Breast epithelium (tissue), 4 donors: ENCODE data around the gene MFAP2. TPM values are rescaled to one million over a fixed set of nuclear protein-coding genes. Genes with fewer than 3 reads are reported as not detected.
A peak's percentile ranks its signal among the peaks of the same experiment; 100 is the strongest.

ENCODE experiments used
- DNase-seq, 2 donors: peaks; one replicate each; pipeline ENCODE4 v3.0.0-alpha.2; 2019; ENCODE audit warnings: low spot score in 2 of 2
- H3K27ac ChIP-seq, 2 donors: fragments of 200-600 bp; sonication (generic) in 1 of 2; one replicate each; pipeline ENCODE4 v1.5.1; 2016 to 2019; ENCODE audit warnings: mild to moderate bottlenecking in 1 of 2
- H3K27me3 ChIP-seq, 2 donors: fragments of 200-600 bp; sonication (generic) in 1 of 2; one replicate each; pipeline versions ENCODE4 v1.5.1 to v1.6.0; 2017 to 2019; ENCODE audit warnings: control low read depth in 1 of 2, mild to moderate bottlenecking in 1 of 2
- H3K36me3 ChIP-seq: fragments of 200-600 bp; one replicate; pipeline ENCODE4 v1.5.1; 2019
- H3K4me1 ChIP-seq, 2 donors: fragments of 200-600 bp; sonication (generic); one replicate each; pipeline ENCODE4 v1.5.1; 2016 to 2019; ENCODE audit warnings: control low read depth in 1 of 2
- H3K4me3 ChIP-seq, 3 donors: fragments of 200-600 bp; sonication (generic); 1 replicate in 2 of 3; 2 replicates in 1 of 3; pipeline ENCODE4 v1.5.1; 2016 to 2019; ENCODE audit warnings: mild to moderate bottlenecking in 3 of 3, moderate library complexity in 2 of 3
- H3K9me3 ChIP-seq, 2 donors: fragments of 200-600 bp; sonication (generic) in 1 of 2; one replicate each; pipeline ENCODE4 v1.5.1; 2016 to 2019; ENCODE audit warnings: control low read depth in 1 of 2
- CTCF ChIP-seq, 3 donors: fragments of 450-650 bp; IDR thresholded peaks; one replicate each; pipeline ENCODE4 v1.5.1; 2016 to 2017; ENCODE audit warnings: antibody characterized with exemption in 3 of 3, mild to moderate bottlenecking in 3 of 3, moderate library complexity in 3 of 3
- POLR2A ChIP-seq: fragments of 450-650 bp; IDR thresholded peaks from one replicate; pipeline ENCODE4 v1.6.1; 2016; ENCODE audit warnings: antibody characterized with exemption, mild to moderate bottlenecking, moderate library complexity
- POLR2AphosphoS5 ChIP-seq, 3 donors: sonication (generic); formaldehyde crosslinking; IDR thresholded peaks; one replicate each; pipeline ENCODE4 v1.6.1; 2017; ENCODE audit warnings: antibody characterized with exemption in 3 of 3
- intact Hi-C: fragments of 100-400 bp; cut with DNase I; formaldehyde crosslinking; loops from one replicate; pipeline ENCODE4 v1.15.1; 2023; ENCODE audit warnings: low total_unique reads
- total RNA-seq, 3 donors: library from RNA; depleted of rRNA; stranded (reverse); fragments of >200 nt; gene quantifications; one replicate each; pipeline ENCODE4 v1.1.0, GENCODE V29; 2016

Gene MFAP2, protein sequence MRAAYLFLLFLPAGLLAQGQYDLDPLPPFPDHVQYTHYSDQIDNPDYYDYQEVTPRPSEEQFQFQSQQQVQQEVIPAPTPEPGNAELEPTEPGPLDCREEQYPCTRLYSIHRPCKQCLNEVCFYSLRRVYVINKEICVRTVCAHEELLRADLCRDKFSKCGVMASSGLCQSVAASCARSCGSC
- 10 to 100 TPM in 2 of 3 donors, 1 to 10 TPM in 1; 4.5 to 40.2 (median 10.8) TPM for total RNA-seq

DNA sequence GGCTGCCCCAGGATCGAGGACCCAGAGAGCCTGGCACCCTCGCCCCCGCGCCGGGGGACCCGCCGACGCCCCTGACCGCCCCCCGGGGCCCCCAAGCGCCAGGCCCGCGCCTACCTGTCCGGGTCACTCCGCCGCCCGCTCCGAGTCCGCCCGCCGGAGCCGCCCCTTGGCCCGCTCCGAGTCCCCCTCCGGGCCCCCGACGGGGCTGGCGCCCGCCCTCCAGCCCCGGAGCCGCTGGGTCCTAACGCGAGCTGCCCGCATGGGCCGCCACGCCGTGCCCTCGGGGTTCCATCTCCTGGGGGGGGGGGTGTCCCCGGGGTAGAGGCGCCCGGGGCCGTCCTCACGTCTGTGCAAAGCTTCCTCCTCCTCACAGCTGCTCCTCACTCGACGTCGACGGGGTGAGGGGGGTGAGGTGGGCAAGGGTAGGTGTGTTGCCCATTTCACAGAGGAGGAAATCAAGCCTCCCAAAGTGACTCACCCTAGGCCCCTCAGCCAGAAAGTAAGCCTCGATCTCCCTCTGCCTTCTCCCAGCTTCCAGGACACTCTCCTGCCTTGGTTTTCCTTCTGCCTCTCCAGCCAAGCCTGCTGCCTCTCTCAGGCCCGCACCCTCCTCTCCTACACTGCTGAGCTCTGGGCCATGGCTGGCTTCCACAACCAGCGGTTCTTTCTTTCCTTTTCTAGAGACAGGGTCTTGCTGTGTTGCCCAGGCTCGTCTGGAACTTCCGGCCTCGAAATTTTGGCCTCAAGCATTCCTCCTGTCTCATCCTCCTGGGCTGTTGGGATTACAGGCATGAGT, at the start of gene MFAP2:
Gene MFAP2, minus strand, starts transcription at position 148 of the 796 bp plus-strand sequence. CDS start 2,347 bp downstream, outside the sequence.
- no peaks in the 10 kb centered on the region for H3K36me3 ChIP-seq
- TF ChIP-seq POLR2A: no peak
- no peak for TF ChIP-seq CTCF (IDR thresholded peaks at IDR 0.05)
- no peak for TF ChIP-seq POLR2AphosphoS5 (IDR thresholded peaks at IDR 0.05)
- intact Hi-C loops: loop anchor here (5.0 kb wide), 1 partner anchor 708 kb away; no protein-coding TSS in a partner anchor
- H3K9me3 ChIP-seq: no peaks in the 10 kb centered on the region
- H3K27ac ChIP-seq: peak within 1 kb of the TSS; percentile 86 to 94
- H3K4me3 ChIP-seq: peak within 1 kb of the TSS; percentile 55 to 79 (median 58)
- DNase-seq: no peak
- H3K27me3 ChIP-seq: no peaks in the 10 kb centered on the region
- H3K4me1 ChIP-seq: peaks cover 5 to 11% of the 10 kb centered on the region in 2 donors

GRCh38 chr1:17030206-17030605, 49.8 kb upstream of the MFAP2 start:
- Histone ChIP-seq H3K4me1 (peaks cover 0 to 10% of the 10 kb centered on the region in 2 donors), H3K4me3 (no peak overlapping the region), H3K36me3 (no peaks in the 10 kb centered on the region), H3K27me3 (no peaks in the 10 kb centered on the region), H3K27ac (no peak overlapping the region), H3K9me3 (no peaks in the 10 kb centered on the region)
- no peak for TF ChIP-seq CTCF (IDR thresholded peaks at IDR 0.05)
- TF ChIP-seq POLR2AphosphoS5 (IDR thresholded peaks at IDR 0.05): no peak
- no peak for TF ChIP-seq POLR2A
- intact Hi-C loops: no loop called here
- DNase-seq: no peak

- no peaks in the 10 kb centered on the region for H3K9me3 ChIP-seq
- peak in 2 of 3 donors; percentile 14 to 21 for TF ChIP-seq POLR2AphosphoS5 (IDR thresholded peaks at IDR 0.05)
- no peak for TF ChIP-seq POLR2A
- H3K4me1 ChIP-seq: peaks cover 0 to 10% of the 10 kb centered on the region in 2 donors
- intact Hi-C loops: no loop called here
- no peaks in the 10 kb centered on the region for H3K27me3 ChIP-seq
- H3K36me3 ChIP-seq: no peaks in the 10 kb centered on the region
- DNase-seq: peak in 1 of 2 donors; percentile 56
- H3K4me3 ChIP-seq: no peak overlapping the region
- H3K27ac ChIP-seq: peak overlapping the region; percentile 68 to 76
Observed at GRCh38 chr1:17028662-17029188, 48.3 kb upstream of the MFAP2 start.

DNA sequence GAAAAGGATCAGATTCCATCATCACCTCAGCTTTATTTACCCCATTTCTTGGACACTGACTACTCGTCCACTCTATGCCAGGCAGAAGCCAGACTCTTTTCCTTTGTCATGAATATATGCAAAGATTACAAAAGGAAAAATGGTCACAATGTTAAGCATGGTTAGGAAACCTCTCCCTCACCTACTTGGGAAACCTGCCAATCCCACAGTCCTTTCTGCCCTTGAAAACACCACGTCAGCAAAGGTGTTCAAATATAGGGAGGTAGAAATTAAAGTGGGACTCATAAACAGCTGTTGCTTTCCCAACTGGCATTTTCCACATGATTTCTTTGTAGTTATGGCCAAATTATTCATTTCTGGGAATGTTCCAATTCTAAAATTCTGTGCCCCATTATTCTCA, 47.5 kb upstream of the MFAP2 start:
- peak in 1 of 2 donors; percentile 71 for DNase-seq
- Histone ChIP-seq H3K27ac (peak overlapping the region; percentile 68 to 76), H3K4me3 (no peak overlapping the region), H3K9me3 (no peaks in the 10 kb centered on the region), H3K27me3 (no peaks in the 10 kb centered on the region), H3K36me3 (no peaks in the 10 kb centered on the region), H3K4me1 (peaks cover 0 to 10% of the 10 kb centered on the region in 2 donors)
- no peak for TF ChIP-seq POLR2A
- TF ChIP-seq POLR2AphosphoS5 (IDR thresholded peaks at IDR 0.05): no peak
- TF ChIP-seq CTCF (IDR thresholded peaks at IDR 0.05): no peak
- intact Hi-C loops: no loop called here

DNA sequence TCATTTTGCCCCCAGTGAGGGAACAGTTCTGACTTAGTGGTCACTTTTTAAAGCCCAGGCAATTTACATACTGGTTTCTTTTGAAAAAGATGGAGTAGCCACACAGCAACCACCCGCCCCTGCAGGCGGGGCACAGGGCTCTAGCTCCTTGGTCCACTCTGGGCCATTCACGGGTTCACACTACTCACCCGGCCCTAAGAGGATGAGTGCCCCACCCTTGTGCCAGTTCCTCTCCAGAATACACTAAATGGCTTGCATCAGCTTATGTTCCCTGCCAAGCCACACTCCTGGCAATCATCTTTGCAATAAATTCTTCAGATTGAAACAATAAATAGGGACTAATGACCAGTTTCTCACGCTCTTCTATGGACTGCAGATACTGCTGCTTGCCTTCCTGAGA, 47.0 kb upstream of the MFAP2 start:
- no peak for TF ChIP-seq POLR2AphosphoS5 (IDR thresholded peaks at IDR 0.05)
- no peak for TF ChIP-seq POLR2A
- no peak for TF ChIP-seq CTCF (IDR thresholded peaks at IDR 0.05)
- peak overlapping the region; percentile 68 to 76 for H3K27ac ChIP-seq
- peak in 1 of 2 donors; percentile 39 for DNase-seq

More for the DNA sequence above, 47.0 kb upstream of the MFAP2 start:
- intact Hi-C loops: no loop called here
- H3K4me1 ChIP-seq: peaks cover 0 to 10% of the 10 kb centered on the region in 2 donors
- H3K9me3 ChIP-seq: no peaks in the 10 kb centered on the region
- H3K27me3 ChIP-seq: no peaks in the 10 kb centered on the region
- no peaks in the 10 kb centered on the region for H3K36me3 ChIP-seq
- H3K4me3 ChIP-seq: no peak overlapping the region
